Pancreas (tissue), 10 donors: ENCODE data around the gene SCARB1. TPM values are rescaled to one million over a fixed set of nuclear protein-coding genes. Genes with fewer than 3 reads are reported as not detected.
A peak's percentile ranks its signal among the peaks of the same experiment; 100 is the strongest.

Experiments
- ATAC-seq, 4 donors: fragments of 200-7000 bp; cut with Tn5 transposase; one replicate each; pipeline versions ENCODE4 v1.8.0 to v1.9.1; 2020; ENCODE audit warnings: mild to moderate bottlenecking in 4 of 4, moderate library complexity in 4 of 4
- DNase-seq, 6 donors: peaks; one replicate each; pipeline ENCODE4 v3.0.0-alpha.2; 2020
- FAIRE-seq: peaks from 2 replicates; lab custom pipeline; 2012; peaks lifted over from hg19 to GRCh38; lab: Jason Lieb, UNC
- H3K27ac ChIP-seq, 4 donors: fragments of 200-600 bp; sonication (generic); 1 replicate in 3 of 4; 2 replicates in 1 of 4; pipeline versions ENCODE4 v1.5.0 to v1.8.0; 2020
- H3K27me3 ChIP-seq, 4 donors: fragments of 200-600 bp; one replicate each; pipeline ENCODE4 v1.8.0; 2021
- H3K36me3 ChIP-seq, 3 donors: fragments of 200-600 bp; sonication (generic) in 1 of 3; one replicate each; pipeline versions ENCODE4 v1.5.0 to v1.8.0; 2020 to 2021
- H3K4me1 ChIP-seq, 3 donors: fragments of 200-600 bp; one replicate each; pipeline ENCODE4 v1.8.0; 2021
- H3K4me3 ChIP-seq, 4 donors: fragments of 200-600 bp; sonication (generic) in 2 of 4; one replicate each; pipeline versions ENCODE4 v1.5.0 to v1.8.0; 2020 to 2021
- H3K9me3 ChIP-seq, 4 donors: fragments of 200-600 bp; one replicate each; pipeline ENCODE4 v1.8.0; 2021
- CTCF ChIP-seq, 4 donors: fragments of 200-600 bp; sonication (generic) in 3 of 4; IDR thresholded peaks; one replicate each; pipeline versions ENCODE4 v1.5.0 to v1.8.0; 2021; ENCODE audit warnings: antibody characterized with exemption in 4 of 4
- WGBS, 2 donors: extraction: QIAGEN DNeasy Blood & Tissue Kit; methylation state at CpG; one replicate each; pipeline ENCODE4 v1.1.7; 2013; 5-methylcytosine and 5-hydroxymethylcytosine counted together
- intact Hi-C, 3 donors: fragments of 100-400 bp; cut with DNase I; formaldehyde crosslinking; loops; one replicate each; pipeline versions ENCODE4 v1.11.1 to v1.14.2; 2022
- polyA plus RNA-seq, 2 donors: library from polyadenylated mRNA; stranded (reverse); fragments of 200-250 nt; gene quantifications; one replicate each; pipeline ENCODE4 v1.2.3, GENCODE V29; 2013
- total RNA-seq, 6 donors: library from RNA; stranded (reverse); fragmentation: NEBNext Ultra II Directional in 4 of 6; extraction: Animal tissue kit (Norgen Biotek cat#: 25700) in 4 of 6; gene quantifications; one replicate each; pipeline versions ENCODE4 v1.2.1 to v1.2.4, GENCODE V29; 2021 to 2023
- donor health status: healthy with polysubstance abuse.
- donor health status: DM: no; HTN: no; CAD: no; lungs with moderate emphysema.
- donor health status: DM: no; HTN: no; CAD: no.
- donor health status: control.
- donor health status: control.
- donor health status: Bipolar disorder and iron deficiency.
- donor health status: DM: yes; HTN: yes; CAD: no.
- donor health status: DM: no; HTN: no; CAD: no.
- donor health status: DM: no; HTN: no; CAD: no.
- donor health status: DM: yes; HTN: yes; CAD: no.

The SCARB1 gene
- total and polyA plus RNA-seq, 8 donors, result 4.7 to 14.7 (median 9.6) TPM

GRCh38 chr12:124769881-124770512 lies 93.7 kb downstream of the SCARB1 start:
- intact Hi-C loops, result loop anchor here (5.0 to 10.0 kb wide), 3 partner anchors 425 to 733 kb away; no protein-coding TSS in a partner anchor
- peaks cover 0 to 4% (median 0%) of the 10 kb centered on the region in 3 donors for H3K4me1 ChIP-seq
- WGBS, 2 donors, result 73 to 78% methylated on average over 14 of the region's 14 CpGs

GRCh38 chr12:124769163-124769530 lies 94.5 kb downstream of the SCARB1 start:
- Histone ChIP-seq H3K9me3 (no peaks in the 10 kb centered on the region), H3K4me1 (peaks cover 0 to 4% (median 0%) of the 10 kb centered on the region in 3 donors), H3K36me3 (no peaks in the 10 kb centered on the region), H3K27me3 (no peaks in the 10 kb centered on the region), H3K27ac (no peak overlapping the region), H3K4me3 (no peak overlapping the region)
- intact Hi-C loops, result loop anchor here in 2 of 3 donors (5.0 to 10.0 kb wide), 2 partner anchors 424 to 732 kb away; no protein-coding TSS in a partner anchor
- DNase-seq (no peak), FAIRE-seq (no peak), ATAC-seq (no peak)
- 73 to 84% methylated on average over 3 of the region's 3 CpGs for WGBS, 2 donors
- TF ChIP-seq CTCF (IDR thresholded peaks at IDR 0.05), result no peak

More at GRCh38 chr12:124769881-124770512, 93.7 kb downstream of the SCARB1 start:
- Histone ChIP-seq H3K9me3 (no peaks in the 10 kb centered on the region), H3K27ac (no peak overlapping the region), H3K4me3 (no peak overlapping the region), H3K36me3 (no peaks in the 10 kb centered on the region), H3K27me3 (no peaks in the 10 kb centered on the region)
- no peak for TF ChIP-seq CTCF (IDR thresholded peaks at IDR 0.05)
- no peak for ATAC-seq
- FAIRE-seq, result no peak
- no peak for DNase-seq

- no peak for TF ChIP-seq CTCF (IDR thresholded peaks at IDR 0.05)
- 71 to 78% methylated on average over 11 of the region's 11 CpGs for WGBS, 2 donors
- FAIRE-seq (no peak), ATAC-seq (no peak), DNase-seq (no peak)
- H3K27me3 ChIP-seq, result no peaks in the 10 kb centered on the region
- H3K4me3 ChIP-seq, result no peak overlapping the region
- intact Hi-C loops, result loop anchor here in 2 of 3 donors (5.0 to 10.0 kb wide), 2 partner anchors 424 to 731 kb away; no protein-coding TSS in a partner anchor
- H3K27ac ChIP-seq, result no peak overlapping the region
- peaks cover 0 to 4% (median 0%) of the 10 kb centered on the region in 3 donors for H3K4me1 ChIP-seq
- no peaks in the 10 kb centered on the region for H3K9me3 ChIP-seq
- H3K36me3 ChIP-seq, result no peaks in the 10 kb centered on the region
These were observed 95.1 kb downstream of the SCARB1 start for GRCh38 chr12:124768452-124769162.

- no peaks in the 10 kb centered on the region for H3K9me3 ChIP-seq
- peak; percentile 82 to 87 (median 84) for ATAC-seq
- peak; percentile 52 to 95 (median 78) for DNase-seq
- intact Hi-C loops, result loop anchor here in 2 of 3 donors (5.0 to 10.0 kb wide), 2 partner anchors 422 to 730 kb away; no protein-coding TSS in a partner anchor
- no peak for FAIRE-seq
- peaks cover 0 to 4% (median 0%) of the 10 kb centered on the region in 3 donors for H3K4me1 ChIP-seq
- TF ChIP-seq CTCF (IDR thresholded peaks at IDR 0.05), result peak; percentile 99 to 100 (median 100)
- no peaks in the 10 kb centered on the region for H3K27me3 ChIP-seq
- H3K4me3 ChIP-seq, result no peak overlapping the region
- H3K36me3 ChIP-seq, result no peaks in the 10 kb centered on the region
- H3K27ac ChIP-seq, result no peak overlapping the region
- WGBS, 2 donors, result 28 to 29% methylated on average over 21 of the region's 21 CpGs
These were observed 96.4 kb downstream of the SCARB1 start for GRCh38 chr12:124767066-124767821.
